ENCODE results near the gene NOXO1.

The NOXO1 gene

DNA sequence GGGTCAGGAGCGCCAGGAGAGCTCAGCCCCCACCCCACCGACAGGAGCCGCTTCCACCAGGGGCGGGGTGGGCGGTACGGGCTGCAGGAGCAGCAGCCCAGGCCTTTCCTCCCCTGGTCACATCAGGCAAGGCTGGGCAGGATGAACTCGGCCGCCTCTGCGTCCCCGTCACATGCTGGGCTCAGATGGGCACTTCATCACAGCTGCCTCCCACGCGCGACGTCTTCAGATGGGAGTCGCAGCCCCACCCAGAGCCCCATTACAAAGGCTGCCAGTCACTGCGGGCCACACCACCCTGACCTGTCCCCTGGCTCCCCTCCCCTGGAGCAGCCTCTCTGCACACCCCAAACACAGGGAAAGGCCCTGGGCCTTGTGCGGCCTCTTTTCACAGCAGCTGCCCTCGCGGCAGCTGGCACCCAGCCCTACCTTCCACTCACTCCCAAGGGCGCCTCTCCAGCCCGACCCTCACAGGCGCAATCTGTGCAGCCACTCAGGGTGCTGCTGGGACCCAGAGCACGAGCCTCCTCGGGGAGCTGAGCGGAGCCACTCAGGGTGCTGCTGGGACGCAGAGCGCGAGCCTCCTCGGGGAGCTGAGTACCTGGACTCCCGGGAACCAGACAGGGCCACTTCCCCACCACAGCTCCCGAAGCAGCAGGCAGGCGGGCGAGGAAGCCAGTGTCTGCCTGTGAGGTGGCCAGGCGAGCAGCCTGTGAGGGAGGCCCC lies 23.7 kb upstream of the NOXO1 start:
- H3K4me3 ChIP-seq (ENCODE audit: low read depth, low read length): no peak overlapping the region
- ChIA-PET CTCF (interaction anchor here (0.8 to 10.6 kb wide), 13 partner anchors 8 to 247 kb away, joined by 3 to 176 read pairs (median 8); partner anchors contain the start of genes ECI1, GFER, NOXO1 and NTHL1), POLR2A (interaction anchor here (2.2 kb wide), 1 partner anchor 150 kb away, joined by 6 read pairs; the partner anchor contains the start of gene TRAF7)
- TF ChIP-seq CTCF (IDR thresholded peaks at IDR 0.05; ENCODE audit: insufficient read depth, low read length, missing control alignments): no peak
- no peak for DNase-seq (ENCODE audit: low read depth, low spot score)

GRCh38 chr16:2003827-2004641 lies 22.8 kb upstream of the NOXO1 start:
- H3K4me3 ChIP-seq (ENCODE audit: low read depth, low read length): peak overlapping the region; percentile 6; the same call in 1 of the 2 replicates
- POLR2A ChIA-PET: interaction anchor here (0.6 to 2.2 kb wide), 3 partner anchors 39 to 151 kb away, joined by 3 to 6 read pairs (median 3); partner anchors contain the start of genes RPS2 and TRAF7
- no peak for DNase-seq (ENCODE audit: low read depth, low spot score)
- TF ChIP-seq CTCF (IDR thresholded peaks at IDR 0.05; ENCODE audit: insufficient read depth, low read length, missing control alignments): peak; percentile 97
- CTCF ChIA-PET: interaction anchor here (0.7 to 10.6 kb wide), 22 partner anchors 9 to 247 kb away, joined by 3 to 176 read pairs (median 4); partner anchors contain the start of genes ECI1, GFER, NOXO1 and NTHL1

DNA sequence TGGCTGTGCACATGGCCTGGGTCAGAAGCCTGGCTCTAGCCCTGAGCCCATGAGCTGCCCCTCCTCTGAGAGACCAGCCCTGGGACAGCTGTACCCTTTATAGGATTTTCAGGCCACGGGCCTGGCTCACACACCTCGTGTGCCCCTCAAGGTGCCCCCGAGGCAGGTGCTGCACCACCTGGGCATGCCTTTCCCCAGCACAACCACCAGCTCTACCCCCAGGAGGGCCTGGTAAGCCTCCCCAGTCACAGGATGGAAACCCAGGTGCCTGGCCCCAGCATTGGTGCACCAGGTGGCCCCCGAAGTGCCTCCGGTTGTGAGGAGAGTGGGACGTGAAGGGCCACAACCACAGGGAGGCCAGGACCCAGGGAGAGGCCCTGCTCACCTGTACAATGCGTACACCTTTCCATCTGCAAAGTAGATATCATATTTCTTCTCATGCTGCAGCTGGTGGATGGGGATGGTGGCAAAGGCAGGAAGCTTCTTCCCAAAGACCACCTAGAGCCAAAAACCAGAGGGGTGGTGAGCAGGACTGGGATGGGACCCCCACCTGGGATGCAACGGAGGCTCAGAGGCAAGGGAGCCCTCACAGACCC lies 22.1 kb upstream of the NOXO1 start:
- no peak for TF ChIP-seq CTCF (IDR thresholded peaks at IDR 0.05; ENCODE audit: insufficient read depth, low read length, missing control alignments)
- CTCF ChIA-PET: interaction anchor here (0.6 to 10.6 kb wide), 22 partner anchors 10 to 248 kb away, joined by 3 to 176 read pairs (median 4); partner anchors contain the start of genes ECI1, GFER, NOXO1 and NTHL1
- no peak overlapping the region for H3K4me3 ChIP-seq (ENCODE audit: low read depth, low read length)
- no peak for DNase-seq (ENCODE audit: low read depth, low spot score)
- POLR2A ChIA-PET: interaction anchor here (0.6 to 2.2 kb wide), 3 partner anchors 39 to 152 kb away, joined by 3 to 6 read pairs (median 3); partner anchors contain the start of genes RPS2 and TRAF7

- TF ChIP-seq CTCF (IDR thresholded peaks at IDR 0.05; ENCODE audit: insufficient read depth, low read length, missing control alignments): no peak
- POLR2A ChIA-PET: no interaction called here
- no peak for DNase-seq (ENCODE audit: low read depth, low spot score)
- H3K4me3 ChIP-seq (ENCODE audit: low read depth, low read length): no peak overlapping the region
- CTCF ChIA-PET: interaction anchor here (0.6 to 10.6 kb wide), 19 partner anchors 10 to 248 kb away, joined by 3 to 176 read pairs (median 4); partner anchors contain the start of genes ECI1, GFER, NOXO1 and NTHL1
These were observed 21.3 kb upstream of the NOXO1 start for GRCh38 chr16:2002406-2003230.

- CTCF ChIA-PET: interaction anchor here (3.7 to 10.6 kb wide), 4 partner anchors 11 to 151 kb away, joined by 38 to 176 read pairs (median 100); partner anchors contain the start of genes GFER, NOXO1, PKD1 and SYNGR3
- TF ChIP-seq CTCF (IDR thresholded peaks at IDR 0.05; ENCODE audit: insufficient read depth, low read length, missing control alignments): no peak
- H3K4me3 ChIP-seq (ENCODE audit: low read depth, low read length): no peak overlapping the region
- DNase-seq (ENCODE audit: low read depth, low spot score): no peak
- POLR2A ChIA-PET: interaction anchor here (1.2 kb wide), 1 partner anchor 154 kb away, joined by 3 read pairs; the partner anchor contains the start of gene TRAF7
These were observed 20.4 kb upstream of the NOXO1 start for GRCh38 chr16:2001456-2002355.

Data from AG04449 (cell line).